ENCODE results near the gene CCDC175.

DNA sequence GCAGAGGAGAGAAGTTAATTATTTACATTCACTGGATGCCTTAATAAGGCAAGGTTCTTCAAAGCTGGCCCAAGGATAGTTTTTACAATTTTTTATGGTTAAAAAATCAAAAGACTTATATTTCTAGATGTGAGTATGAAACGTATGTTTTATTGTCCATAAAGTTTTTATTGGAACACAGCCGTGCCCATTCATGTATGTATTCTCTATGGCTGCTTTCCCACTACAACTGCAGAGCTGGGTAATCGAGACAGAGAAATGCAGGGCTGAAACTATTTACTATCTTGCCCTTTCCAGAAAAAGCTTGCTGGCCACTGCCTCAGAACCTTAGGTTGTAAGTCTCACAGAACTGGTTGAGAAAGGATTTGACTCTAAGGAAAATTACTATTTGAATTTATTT is 75.9 kb downstream of the CCDC175 start:
- TF ChIP-seq, protein P1, sequence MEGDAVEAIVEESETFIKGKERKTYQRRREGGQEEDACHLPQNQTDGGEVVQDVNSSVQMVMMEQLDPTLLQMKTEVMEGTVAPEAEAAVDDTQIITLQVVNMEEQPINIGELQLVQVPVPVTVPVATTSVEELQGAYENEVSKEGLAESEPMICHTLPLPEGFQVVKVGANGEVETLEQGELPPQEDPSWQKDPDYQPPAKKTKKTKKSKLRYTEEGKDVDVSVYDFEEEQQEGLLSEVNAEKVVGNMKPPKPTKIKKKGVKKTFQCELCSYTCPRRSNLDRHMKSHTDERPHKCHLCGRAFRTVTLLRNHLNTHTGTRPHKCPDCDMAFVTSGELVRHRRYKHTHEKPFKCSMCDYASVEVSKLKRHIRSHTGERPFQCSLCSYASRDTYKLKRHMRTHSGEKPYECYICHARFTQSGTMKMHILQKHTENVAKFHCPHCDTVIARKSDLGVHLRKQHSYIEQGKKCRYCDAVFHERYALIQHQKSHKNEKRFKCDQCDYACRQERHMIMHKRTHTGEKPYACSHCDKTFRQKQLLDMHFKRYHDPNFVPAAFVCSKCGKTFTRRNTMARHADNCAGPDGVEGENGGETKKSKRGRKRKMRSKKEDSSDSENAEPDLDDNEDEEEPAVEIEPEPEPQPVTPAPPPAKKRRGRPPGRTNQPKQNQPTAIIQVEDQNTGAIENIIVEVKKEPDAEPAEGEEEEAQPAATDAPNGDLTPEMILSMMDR (IDR thresholded peaks at IDR 0.05; ENCODE audit: insufficient read depth, low read length, poor library complexity, severe bottlenecking), result no peak
- TF ChIP-seq EZH2phosphoT487 (conservative IDR thresholded peaks at IDR 0.05; ENCODE audit: low read length), result no peak
